Glomerular visceral epithelial cell (primary cell): ENCODE measurements around the gene SF3B5.
"Not testable (repeated sequence)": the region's sequence is repeated elsewhere in the genome, so short reads cannot be mapped to it uniquely, and the experiment has no call there.

ENCODE experiments used
- DNase-seq: peaks from one replicate; pipeline ENCODE4 v3.0.0-alpha.2; 2016; ENCODE audit errors: extremely low spot score

The SF3B5 gene

GRCh38 chr6:144104898-144105487 is 9.6 kb upstream of the SF3B5 start:
- peak; percentile 75 for DNase-seq

- no peak for DNase-seq
These were observed 9.1 kb upstream of the SF3B5 start for GRCh38 chr6:144104488-144104887.

GRCh38 chr6:144103026-144103563 is 7.7 kb upstream of the SF3B5 start:
- DNase-seq, result no peak

GRCh38 chr6:144098993-144099392 is 3.6 kb upstream of the SF3B5 start:
- DNase-seq, result no peak

GRCh38 chr6:144094731-144095133 is 641 bp downstream of the SF3B5 start:
- no peak for DNase-seq

GRCh38 chr6:144093658-144094057 is 1.7 kb downstream of the SF3B5 start:
- no peak for DNase-seq

GRCh38 chr6:144093236-144093635 is 2.1 kb downstream of the SF3B5 start:
- DNase-seq, result no peak

- DNase-seq, result no peak
These were observed 5.0 kb downstream of the SF3B5 start for GRCh38 chr6:144090384-144090783.

GRCh38 chr6:144087789-144088426 is 7.5 kb downstream of the SF3B5 start:
- no peak for DNase-seq

GRCh38 chr6:144086959-144087358 is 8.4 kb downstream of the SF3B5 start:
- no peak for DNase-seq

- no peak for DNase-seq
These were observed 12.2 kb downstream of the SF3B5 start for GRCh38 chr6:144083172-144083571.

- not testable (repeated sequence) for DNase-seq
These were observed 13.0 kb downstream of the SF3B5 start for GRCh38 chr6:144082412-144082811.

- DNase-seq, result no peak
These were observed 17.5 kb downstream of the SF3B5 start for GRCh38 chr6:144077871-144078270.

- no peak for DNase-seq
These were observed 19.5 kb downstream of the SF3B5 start for GRCh38 chr6:144075875-144076274.

- no peak for DNase-seq
These were observed 20.2 kb downstream of the SF3B5 start for GRCh38 chr6:144075187-144075586.

- DNase-seq, result no peak
These were observed 22.3 kb downstream of the SF3B5 start for GRCh38 chr6:144073024-144073423.

GRCh38 chr6:144069506-144069905 is 25.9 kb downstream of the SF3B5 start:
- DNase-seq, result no peak

GRCh38 chr6:144068794-144069193 is 26.6 kb downstream of the SF3B5 start:
- DNase-seq, result no peak

GRCh38 chr6:144066741-144067484 is 28.5 kb downstream of the SF3B5 start:
- no peak for DNase-seq

- no peak for DNase-seq
These were observed 29.1 kb downstream of the SF3B5 start for GRCh38 chr6:144066255-144066654.

- DNase-seq, result no peak
These were observed 30.1 kb downstream of the SF3B5 start for GRCh38 chr6:144065213-144065660.

GRCh38 chr6:144064402-144065212 is 30.8 kb downstream of the SF3B5 start:
- no peak for DNase-seq
